Sigmoid colon (tissue), 7 donors: ENCODE data around the gene PRDM1. TPM values are rescaled to one million over a fixed set of nuclear protein-coding genes. Genes with fewer than 3 reads are reported as not detected.

Experiments used
- DNase-seq: peaks from one replicate; pipeline ENCODE4 v3.0.0-alpha.2; 2019
- H3K27ac ChIP-seq, 4 donors: fragments of 200-600 bp; sonication (generic); one replicate each; pipeline ENCODE4 v1.5.1; 2016 to 2019; ENCODE audit warnings: mild to moderate bottlenecking in 1 of 4
- H3K27me3 ChIP-seq, 3 donors: fragments of 200-600 bp; sonication (generic); one replicate each; pipeline ENCODE4 v1.5.1; 2019; ENCODE audit warnings: mild to moderate bottlenecking in 1 of 3
- H3K36me3 ChIP-seq, 4 donors: fragments of 200-600 bp; sonication (generic); one replicate each; pipeline ENCODE4 v1.5.1; 2016 to 2019
- H3K4me1 ChIP-seq, 4 donors: fragments of 200-600 bp; sonication (generic); one replicate each; pipeline ENCODE4 v1.5.1; 2017 to 2019
- H3K4me3 ChIP-seq, 4 donors: fragments of 200-600 bp; sonication (generic); one replicate each; pipeline ENCODE4 v1.5.1; 2017 to 2019; ENCODE audit warnings: mild to moderate bottlenecking in 2 of 4, moderate library complexity in 1 of 4
- H3K9me3 ChIP-seq, 4 donors: fragments of 200-600 bp in 3 of 4; sonication (generic) in 3 of 4; one replicate each; pipeline versions ENCODE4 v1.5.1 to v1.6.1; 2013 to 2019
- EP300 ChIP-seq, 4 donors: sonication (generic); formaldehyde crosslinking; IDR thresholded peaks; one replicate each; pipeline ENCODE4 v1.6.1; 2017; ENCODE audit warnings: antibody characterized with exemption in 4 of 4
- POLR2A ChIP-seq, 2 donors: fragments of 450-650 bp; IDR thresholded peaks; one replicate each; pipeline ENCODE4 v1.6.1; 2016; ENCODE audit warnings: antibody characterized with exemption in 2 of 2, mild to moderate bottlenecking in 2 of 2, moderate library complexity in 2 of 2
- POLR2AphosphoS5 ChIP-seq, 4 donors: sonication (generic); formaldehyde crosslinking; IDR thresholded peaks; one replicate each; pipeline ENCODE4 v1.6.1; 2017; ENCODE audit warnings: antibody characterized with exemption in 4 of 4
- WGBS, 2 donors: extraction: QIAGEN DNeasy Blood & Tissue Kit; methylation state at CpG; one replicate each; pipeline ENCODE4 v1.1.7; 2013; 5-methylcytosine and 5-hydroxymethylcytosine counted together
- intact Hi-C: fragments of 100-400 bp; cut with DNase I; formaldehyde crosslinking; loops from one replicate; pipeline ENCODE4 v1.15.1; 2023
- polyA plus RNA-seq, 3 donors: library from polyadenylated mRNA; stranded (reverse); fragments of 200-250 nt; gene quantifications; one replicate each; pipeline ENCODE4 v1.2.3, GENCODE V29; 2013
- total RNA-seq, 4 donors: library from RNA; depleted of rRNA; stranded (reverse); fragments of >200 nt; gene quantifications; one replicate each; pipeline ENCODE4 v1.1.0, GENCODE V29; 2016
- TF ChIP-seq, protein P1 (sequence below), 4 experiments: fragments of 450-650 bp in 3 of 4; fragments of 200-600 bp in 1 of 4; IDR thresholded peaks; one replicate each; pipeline ENCODE4 v1.5.1; 2016 to 2019; ENCODE audit warnings: antibody characterized with exemption in 4 of 4, mild to moderate bottlenecking in 3 of 4, moderate library complexity in 2 of 4
- donor health status: healthy with polysubstance abuse.
- donor health status: Bipolar disorder and iron deficiency.
- donor health status: healthy.

PRDM1 gene
- total and polyA plus RNA-seq, 7 donors: 0.55 to 17.6 (median 1.6) TPM

DNA sequence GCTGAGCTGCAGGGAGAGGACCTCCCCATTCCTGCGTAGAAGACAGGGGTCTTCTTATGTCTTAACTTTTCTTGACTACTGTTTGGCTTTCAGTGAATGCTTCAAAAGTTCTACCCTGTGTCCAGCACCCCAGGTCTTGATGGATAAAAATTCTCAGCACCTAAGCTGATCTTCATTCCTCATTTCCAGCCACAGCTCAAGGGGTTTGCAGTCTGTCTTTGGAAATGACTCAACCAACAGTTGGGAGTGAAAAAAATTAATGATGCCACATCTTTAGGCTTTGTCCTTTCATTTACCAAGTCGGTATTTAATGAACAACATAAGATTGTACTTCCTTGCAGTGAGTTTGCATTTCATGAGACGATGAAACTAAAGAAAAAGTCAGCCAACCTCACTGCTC is 40.3 kb downstream of the PRDM1 start:
- DNase-seq: no peak
- Histone ChIP-seq H3K4me3 (no peak overlapping the region), H3K27me3 (no peaks in the 10 kb centered on the region), H3K9me3 (no peaks in the 10 kb centered on the region), H3K36me3 (no peaks in the 10 kb centered on the region), H3K4me1 (no peaks in the 10 kb centered on the region), H3K27ac (no peak overlapping the region)
- intact Hi-C loops: no loop called here
- TF ChIP-seq EP300 (IDR thresholded peaks at IDR 0.05) (no peak), POLR2AphosphoS5 (IDR thresholded peaks at IDR 0.05) (no peak), POLR2A (IDR thresholded peaks at IDR 0.05) (no peak)
- TF ChIP-seq, protein P1, sequence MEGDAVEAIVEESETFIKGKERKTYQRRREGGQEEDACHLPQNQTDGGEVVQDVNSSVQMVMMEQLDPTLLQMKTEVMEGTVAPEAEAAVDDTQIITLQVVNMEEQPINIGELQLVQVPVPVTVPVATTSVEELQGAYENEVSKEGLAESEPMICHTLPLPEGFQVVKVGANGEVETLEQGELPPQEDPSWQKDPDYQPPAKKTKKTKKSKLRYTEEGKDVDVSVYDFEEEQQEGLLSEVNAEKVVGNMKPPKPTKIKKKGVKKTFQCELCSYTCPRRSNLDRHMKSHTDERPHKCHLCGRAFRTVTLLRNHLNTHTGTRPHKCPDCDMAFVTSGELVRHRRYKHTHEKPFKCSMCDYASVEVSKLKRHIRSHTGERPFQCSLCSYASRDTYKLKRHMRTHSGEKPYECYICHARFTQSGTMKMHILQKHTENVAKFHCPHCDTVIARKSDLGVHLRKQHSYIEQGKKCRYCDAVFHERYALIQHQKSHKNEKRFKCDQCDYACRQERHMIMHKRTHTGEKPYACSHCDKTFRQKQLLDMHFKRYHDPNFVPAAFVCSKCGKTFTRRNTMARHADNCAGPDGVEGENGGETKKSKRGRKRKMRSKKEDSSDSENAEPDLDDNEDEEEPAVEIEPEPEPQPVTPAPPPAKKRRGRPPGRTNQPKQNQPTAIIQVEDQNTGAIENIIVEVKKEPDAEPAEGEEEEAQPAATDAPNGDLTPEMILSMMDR (IDR thresholded peaks at IDR 0.05): no peak
- WGBS, 2 donors: 84 to 92% methylated on average over 3 of the region's 3 CpGs

DNA sequence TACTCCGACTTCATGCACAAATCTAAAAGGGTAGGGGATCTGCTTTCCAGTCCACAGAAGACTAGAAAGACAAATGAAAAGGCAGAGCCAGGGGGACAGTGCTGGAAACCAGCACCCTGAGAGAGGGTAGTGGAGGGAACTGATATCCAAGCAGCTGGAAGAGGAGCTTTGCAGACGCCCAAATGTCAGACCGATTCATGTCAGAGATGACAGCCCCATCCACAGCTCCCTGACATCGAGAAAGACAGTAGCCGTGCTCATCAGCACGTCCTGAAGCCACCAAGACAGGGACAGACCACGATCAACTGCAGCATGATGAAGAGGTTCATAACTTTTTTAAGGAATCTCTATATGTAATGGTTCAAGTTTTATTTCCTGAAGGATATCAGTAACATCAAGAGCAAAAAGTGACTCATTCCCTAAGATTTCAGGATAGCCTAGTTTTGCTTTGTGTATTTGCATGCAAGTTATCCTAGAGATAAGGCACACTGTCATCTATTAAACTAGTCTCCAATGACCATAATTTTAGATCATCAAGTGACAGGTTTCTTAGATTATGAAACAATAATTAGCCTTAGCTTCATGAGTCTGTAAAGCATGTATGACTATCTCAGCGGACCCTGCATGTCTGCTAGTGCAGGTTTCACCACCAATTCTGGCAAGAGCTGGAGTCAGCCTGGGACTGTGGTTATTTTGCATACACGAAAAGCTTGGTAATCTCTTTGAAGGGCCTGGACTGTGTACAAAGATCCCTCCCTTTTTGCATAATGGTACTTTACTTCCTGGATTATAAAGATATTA is 43.0 kb downstream of the PRDM1 start:
- Histone ChIP-seq H3K4me3 (no peak overlapping the region), H3K4me1 (no peaks in the 10 kb centered on the region), H3K27ac (no peak overlapping the region), H3K36me3 (no peaks in the 10 kb centered on the region), H3K9me3 (no peaks in the 10 kb centered on the region), H3K27me3 (no peaks in the 10 kb centered on the region)
- DNase-seq: no peak
- 67 to 83% methylated on average over 9 of the region's 9 CpGs for whole genome bisulfite sequencing, 2 donors
- intact Hi-C loops: no loop called here
- TF ChIP-seq POLR2AphosphoS5 (IDR thresholded peaks at IDR 0.05) (no peak), EP300 (IDR thresholded peaks at IDR 0.05) (no peak), POLR2A (IDR thresholded peaks at IDR 0.05) (no peak)
- TF ChIP-seq, protein P1 (IDR thresholded peaks at IDR 0.05): no peak

DNA sequence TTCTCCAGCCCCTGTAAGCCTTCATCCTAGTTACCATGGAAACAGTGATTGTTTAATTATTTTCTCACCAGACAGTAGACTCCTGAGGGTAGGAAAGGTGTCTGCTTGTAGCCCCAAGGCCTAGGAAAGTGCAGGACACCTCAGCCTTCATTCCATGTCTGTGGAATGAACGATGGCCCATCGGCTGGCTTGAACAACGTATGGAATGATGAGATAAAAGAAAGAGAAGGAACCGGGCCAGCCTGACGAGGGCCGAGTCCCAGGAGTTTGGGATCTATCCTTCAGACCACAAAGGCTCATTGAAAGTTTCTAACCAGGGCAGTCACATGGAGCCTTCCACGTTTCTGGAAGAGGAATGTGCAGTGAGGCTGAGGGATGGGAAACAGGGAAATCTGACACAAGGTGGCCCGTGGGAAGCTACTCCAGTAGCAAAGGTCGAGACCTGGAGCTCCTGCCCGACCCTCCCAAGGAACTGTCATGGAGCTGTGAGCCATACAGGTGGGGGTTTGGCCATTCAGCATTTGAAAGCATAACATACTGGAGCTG is 46.1 kb downstream of the PRDM1 start:
- 90 to 93% methylated on average over 10 of the region's 10 CpGs for WGBS, 2 donors

DNA sequence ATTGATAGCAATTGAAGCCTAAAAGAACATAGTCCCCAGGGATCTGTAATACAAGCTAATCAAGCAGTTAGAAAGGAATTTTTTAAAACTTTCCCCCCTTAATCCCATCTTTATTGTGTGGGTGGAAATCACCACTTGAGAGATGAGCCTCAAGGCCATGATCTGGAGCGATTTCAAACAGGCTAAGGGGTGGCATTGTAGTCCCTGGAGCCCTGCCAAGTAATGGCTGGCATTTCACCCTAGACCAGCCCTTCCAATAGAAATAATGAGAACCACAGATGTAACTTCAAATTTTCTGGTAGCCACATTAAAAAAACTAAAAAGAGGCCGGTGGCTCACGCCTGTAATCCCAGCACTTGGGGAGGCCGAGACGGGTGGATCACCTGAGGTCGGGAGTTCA is 46.9 kb downstream of the PRDM1 start:
- no peak for TF ChIP-seq POLR2A (IDR thresholded peaks at IDR 0.05)
- TF ChIP-seq POLR2AphosphoS5 (IDR thresholded peaks at IDR 0.05): no peak
- no peak for TF ChIP-seq EP300 (IDR thresholded peaks at IDR 0.05)
- TF ChIP-seq, protein P1 (IDR thresholded peaks at IDR 0.05): no peak
- Histone ChIP-seq H3K4me3 (no peak overlapping the region), H3K27me3 (no peaks in the 10 kb centered on the region), H3K4me1 (no peaks in the 10 kb centered on the region), H3K9me3 (no peaks in the 10 kb centered on the region), H3K36me3 (no peaks in the 10 kb centered on the region), H3K27ac (no peak overlapping the region)
- no peak for DNase-seq
- WGBS, 2 donors: 91 to 95% methylated on average over 6 of the region's 6 CpGs
- intact Hi-C loops: no loop called here

More for the DNA sequence above, 46.1 kb downstream of the PRDM1 start:
- intact Hi-C loops: no loop called here
- Histone ChIP-seq H3K36me3 (no peaks in the 10 kb centered on the region), H3K9me3 (no peaks in the 10 kb centered on the region), H3K4me3 (no peak overlapping the region), H3K27ac (no peak overlapping the region), H3K27me3 (no peaks in the 10 kb centered on the region), H3K4me1 (no peaks in the 10 kb centered on the region)
- TF ChIP-seq, protein P1 (IDR thresholded peaks at IDR 0.05): no peak
- TF ChIP-seq POLR2A (IDR thresholded peaks at IDR 0.05) (no peak), POLR2AphosphoS5 (IDR thresholded peaks at IDR 0.05) (no peak), EP300 (IDR thresholded peaks at IDR 0.05) (no peak)
- no peak for DNase-seq
